HEK293 (cell line): Measurements from ENCODE around the gene IL12RB1.

Experiments used
- CTCF ChIA-PET: fragments of 350-600 bp; formaldehyde crosslinking; extraction: SDS; loops from one replicate; lab custom pipeline; 2021; ENCODE audit warnings: antibody characterized with exemption; lab: Yijun Ruan, JAX
- POLR2A ChIA-PET: fragments of 300-600 bp; formaldehyde crosslinking; extraction: SDS; loops from one replicate; lab custom pipeline; 2020; ENCODE audit warnings: antibody characterized with exemption, inconsistent platforms; lab: Yijun Ruan, JAX
- H3K27ac ChIP-seq: fragments of 200-500 bp; sonication (Bioruptor generic); 2 replicates; pipeline ENCODE4 v1.5.1; 2014; ENCODE audit warnings: low read depth, low read length, control low read depth, inconsistent platforms; ENCODE audit errors: extremely low read depth
- H3K36me3 ChIP-seq, 2 experiments: fragments of 200-500 bp in 1 of 2; sonication (Bioruptor generic) in 1 of 2; 1 replicate in 1 of 2; 2 replicates in 1 of 2; pipeline ENCODE4 v1.5.1; 2014 to 2017; ENCODE audit warnings: inconsistent platforms in 2 of 2, low read length in 2 of 2; ENCODE audit not compliant: control insufficient read depth in 2 of 2, insufficient read depth in 1 of 2
- H3K4me1 ChIP-seq: fragments of 200-500 bp; sonication (Bioruptor generic); 2 replicates; pipeline ENCODE4 v1.5.1; 2014; ENCODE audit warnings: mild to moderate bottlenecking, low read length, inconsistent platforms; ENCODE audit not compliant: control insufficient read depth, insufficient read depth
- H3K4me3 ChIP-seq: 2 replicates; pipeline ENCODE4 v1.5.1; 2011; ENCODE audit warnings: low read depth, mild to moderate bottlenecking, control low read depth, low read length, moderate library complexity
- H3K9me3 ChIP-seq: fragments of 200-500 bp; sonication (Bioruptor generic); 2 replicates; pipeline ENCODE4 v1.5.1; 2014; ENCODE audit warnings: low read depth, low read length, inconsistent platforms; ENCODE audit not compliant: control insufficient read depth, insufficient read depth
- GLIS1 ChIP-seq: fragments of 450-650 bp; formaldehyde crosslinking; IDR thresholded peaks from 2 replicates; pipeline ENCODE4 v1.5.1; 2016; ENCODE audit warnings: missing biosample characterization, missing genetic modification characterization
- KLF1 ChIP-seq: fragments of 450-650 bp; formaldehyde crosslinking; IDR thresholded peaks from 2 replicates; pipeline ENCODE4 v1.5.1; 2016; ENCODE audit warnings: missing biosample characterization, missing genetic modification characterization
- MYNN ChIP-seq: fragments of 450-650 bp; formaldehyde crosslinking; IDR thresholded peaks from 2 replicates; pipeline ENCODE4 v1.5.1; 2016; ENCODE audit warnings: missing biosample characterization, missing genetic modification characterization, borderline replicate concordance
- OSR2 ChIP-seq: fragments of 450-650 bp; formaldehyde crosslinking; IDR thresholded peaks from 2 replicates; pipeline ENCODE4 v1.5.1; 2016; ENCODE audit warnings: missing biosample characterization, missing genetic modification characterization
- REPIN1 ChIP-seq: fragments of 450-650 bp; formaldehyde crosslinking; IDR thresholded peaks from 2 replicates; pipeline ENCODE4 v1.5.1; 2017; ENCODE audit warnings: missing biosample characterization, missing genetic modification characterization, low read depth
- SP7 ChIP-seq: fragments of 450-650 bp; formaldehyde crosslinking; IDR thresholded peaks from 2 replicates; pipeline ENCODE4 v1.5.1; 2016; ENCODE audit warnings: missing biosample characterization, missing genetic modification characterization
- TSHZ1 ChIP-seq: fragments of 450-650 bp; formaldehyde crosslinking; IDR thresholded peaks from 2 replicates; pipeline ENCODE4 v1.5.1; 2016; ENCODE audit warnings: missing biosample characterization, missing genetic modification characterization, borderline replicate concordance
- ZBTB7A ChIP-seq: fragments of 450-650 bp; formaldehyde crosslinking; IDR thresholded peaks from 2 replicates; pipeline ENCODE4 v1.5.1; 2016; ENCODE audit warnings: low read depth, missing biosample characterization, missing genetic modification characterization
- ZFP3 ChIP-seq: fragments of 450-650 bp; formaldehyde crosslinking; IDR thresholded peaks from 2 replicates; pipeline ENCODE4 v1.5.1; 2016; ENCODE audit warnings: low read depth, missing biosample characterization, missing genetic modification characterization
- ZIC2 ChIP-seq: fragments of 450-650 bp; formaldehyde crosslinking; IDR thresholded peaks from 2 replicates; pipeline ENCODE4 v1.5.1; 2016; ENCODE audit warnings: missing biosample characterization, missing genetic modification characterization
- ZNF112 ChIP-seq: fragments of 450-650 bp; formaldehyde crosslinking; IDR thresholded peaks from 2 replicates; pipeline ENCODE4 v1.5.0; 2017; ENCODE audit warnings: missing biosample characterization, missing genetic modification characterization
- ZNF146 ChIP-seq: fragments of 450-650 bp; formaldehyde crosslinking; IDR thresholded peaks from 2 replicates; pipeline ENCODE4 v1.5.1; 2016; ENCODE audit warnings: missing biosample characterization, missing genetic modification characterization
- ZNF221 ChIP-seq: fragments of 450-650 bp; formaldehyde crosslinking; IDR thresholded peaks from 2 replicates; pipeline ENCODE4 v1.5.1; 2017; ENCODE audit warnings: missing biosample characterization, missing genetic modification characterization, borderline replicate concordance
- ZNF223 ChIP-seq: fragments of 450-650 bp; formaldehyde crosslinking; IDR thresholded peaks from 2 replicates; pipeline ENCODE4 v1.5.1; 2016; ENCODE audit warnings: missing biosample characterization, missing genetic modification characterization
- ZNF248 ChIP-seq: fragments of 450-650 bp; formaldehyde crosslinking; IDR thresholded peaks from 2 replicates; pipeline ENCODE4 v1.5.1; 2017; ENCODE audit warnings: missing biosample characterization, missing genetic modification characterization
- ZNF302 ChIP-seq: fragments of 450-650 bp; formaldehyde crosslinking; IDR thresholded peaks from 2 replicates; pipeline ENCODE4 v1.5.1; 2016; ENCODE audit warnings: missing biosample characterization, missing genetic modification characterization, low read depth
- ZNF404 ChIP-seq: fragments of 450-650 bp; formaldehyde crosslinking; IDR thresholded peaks from 2 replicates; pipeline ENCODE4 v1.5.1; 2017; ENCODE audit warnings: missing biosample characterization, missing genetic modification characterization
- ZNF488 ChIP-seq: fragments of 450-650 bp; formaldehyde crosslinking; IDR thresholded peaks from 2 replicates; pipeline ENCODE4 v1.5.1; 2016; ENCODE audit warnings: missing biosample characterization, missing genetic modification characterization
- ZNF501 ChIP-seq: fragments of 450-650 bp; formaldehyde crosslinking; IDR thresholded peaks from 2 replicates; pipeline ENCODE4 v1.5.1; 2016; ENCODE audit warnings: missing biosample characterization, missing genetic modification characterization
- ZNF561 ChIP-seq: fragments of 450-650 bp; IDR thresholded peaks from 2 replicates; pipeline ENCODE4 v1.5.1; 2018; ENCODE audit warnings: missing biosample characterization, missing genetic modification characterization, borderline replicate concordance
- ZNF654 ChIP-seq: fragments of 450-650 bp; formaldehyde crosslinking; IDR thresholded peaks from 2 replicates; pipeline ENCODE4 v1.5.1; 2016; ENCODE audit warnings: low read depth, missing biosample characterization, missing genetic modification characterization
- ZNF660 ChIP-seq: fragments of 450-650 bp; IDR thresholded peaks from 2 replicates; pipeline ENCODE4 v1.5.1; 2018; ENCODE audit warnings: missing biosample characterization, mild to moderate bottlenecking, missing genetic modification characterization
- TF ChIP-seq, protein P1 (sequence below): fragments of 450-650 bp; formaldehyde crosslinking; IDR thresholded peaks from 2 replicates; pipeline ENCODE4 v1.5.1; 2016; ENCODE audit warnings: missing biosample characterization, missing genetic modification characterization, low read depth
- TF ChIP-seq, protein P2 (sequence below): fragments of 450-650 bp; formaldehyde crosslinking; IDR thresholded peaks from 2 replicates; pipeline ENCODE4 v1.5.1; 2016; ENCODE audit warnings: missing biosample characterization, missing genetic modification characterization

IL12RB1 gene

GRCh38 chr19:18069383-18069782 lies 17.4 kb downstream of the IL12RB1 start:
- TF ChIP-seq ZNF221 (tag by site-specific recombination) = no peak
- TF ChIP-seq GLIS1 = no peak
- TF ChIP-seq KLF1 (tag by site-specific recombination) = no peak
- TF ChIP-seq ZNF488 (tag by site-specific recombination) = no peak
- no peak for TF ChIP-seq ZNF302 (tag by site-specific recombination)
- no peak for TF ChIP-seq ZBTB7A
- no peak for TF ChIP-seq ZNF561 (tag by site-specific recombination)
- TF ChIP-seq ZNF248 = no peak
- no peak for TF ChIP-seq ZFP3 (tag by site-specific recombination)
- TF ChIP-seq TSHZ1 = no peak
- no peak for TF ChIP-seq OSR2 (tag by site-specific recombination)
- TF ChIP-seq, protein P1, sequence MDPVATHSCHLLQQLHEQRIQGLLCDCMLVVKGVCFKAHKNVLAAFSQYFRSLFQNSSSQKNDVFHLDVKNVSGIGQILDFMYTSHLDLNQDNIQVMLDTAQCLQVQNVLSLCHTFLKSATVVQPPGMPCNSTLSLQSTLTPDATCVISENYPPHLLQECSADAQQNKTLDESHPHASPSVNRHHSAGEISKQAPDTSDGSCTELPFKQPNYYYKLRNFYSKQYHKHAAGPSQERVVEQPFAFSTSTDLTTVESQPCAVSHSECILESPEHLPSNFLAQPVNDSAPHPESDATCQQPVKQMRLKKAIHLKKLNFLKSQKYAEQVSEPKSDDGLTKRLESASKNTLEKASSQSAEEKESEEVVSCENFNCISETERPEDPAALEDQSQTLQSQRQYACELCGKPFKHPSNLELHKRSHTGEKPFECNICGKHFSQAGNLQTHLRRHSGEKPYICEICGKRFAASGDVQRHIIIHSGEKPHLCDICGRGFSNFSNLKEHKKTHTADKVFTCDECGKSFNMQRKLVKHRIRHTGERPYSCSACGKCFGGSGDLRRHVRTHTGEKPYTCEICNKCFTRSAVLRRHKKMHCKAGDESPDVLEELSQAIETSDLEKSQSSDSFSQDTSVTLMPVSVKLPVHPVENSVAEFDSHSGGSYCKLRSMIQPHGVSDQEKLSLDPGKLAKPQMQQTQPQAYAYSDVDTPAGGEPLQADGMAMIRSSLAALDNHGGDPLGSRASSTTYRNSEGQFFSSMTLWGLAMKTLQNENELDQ (tag by site-specific recombination) = no peak
- no peak for TF ChIP-seq ZNF660 (tag by site-specific recombination)
- TF ChIP-seq ZNF404 (tag by site-specific recombination) = no peak
- no peak for TF ChIP-seq ZNF654 (tag by site-specific recombination)
- no peak for TF ChIP-seq ZNF112 (tag by site-specific recombination)
- TF ChIP-seq, protein P2, sequence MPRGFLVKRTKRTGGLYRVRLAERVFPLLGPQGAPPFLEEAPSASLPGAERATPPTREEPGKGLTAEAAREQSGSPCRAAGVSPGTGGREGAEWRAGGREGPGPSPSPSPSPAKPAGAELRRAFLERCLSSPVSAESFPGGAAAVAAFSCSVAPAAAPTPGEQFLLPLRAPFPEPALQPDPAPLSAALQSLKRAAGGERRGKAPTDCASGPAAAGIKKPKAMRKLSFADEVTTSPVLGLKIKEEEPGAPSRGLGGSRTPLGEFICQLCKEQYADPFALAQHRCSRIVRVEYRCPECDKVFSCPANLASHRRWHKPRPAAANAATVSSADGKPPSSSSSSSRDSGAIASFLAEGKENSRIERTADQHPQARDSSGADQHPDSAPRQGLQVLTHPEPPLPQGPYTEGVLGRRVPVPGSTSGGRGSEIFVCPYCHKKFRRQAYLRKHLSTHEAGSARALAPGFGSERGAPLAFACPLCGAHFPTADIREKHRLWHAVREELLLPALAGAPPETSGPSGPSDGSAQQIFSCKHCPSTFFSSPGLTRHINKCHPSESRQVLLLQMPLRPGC (tag by site-specific recombination) = no peak
- TF ChIP-seq ZNF223 (tag by site-specific recombination) = no peak
- TF ChIP-seq, all 188 proteins: peak for 0
- no peaks in the 10 kb centered on the region for H3K36me3 ChIP-seq
- CTCF ChIA-PET = interaction anchor here (0.7 to 3.6 kb wide), 4 partner anchors 11 to 487 kb away, joined by 3 to 14 read pairs (median 3); no protein-coding TSS in a partner anchor
- POLR2A ChIA-PET = no interaction called here
- no peak overlapping the region for H3K27ac ChIP-seq
- H3K9me3 ChIP-seq = no peaks in the 10 kb centered on the region
- no peak overlapping the region for H3K4me3 ChIP-seq
- no peaks in the 10 kb centered on the region for H3K4me1 ChIP-seq

GRCh38 chr19:18068395-18068794 lies 18.3 kb downstream of the IL12RB1 start:
- no peak for TF ChIP-seq SP7 (tag by site-specific recombination)
- no peak for TF ChIP-seq MYNN (tag by site-specific recombination)
- peak; percentile 59 for TF ChIP-seq ZFP3 (tag by site-specific recombination)
- no peak for TF ChIP-seq ZNF146 (tag by site-specific recombination)
- no peak for TF ChIP-seq ZNF501
- no peak for TF ChIP-seq REPIN1 (tag by site-specific recombination)
- TF ChIP-seq ZIC2 (tag by site-specific recombination) = no peak
- no peak for TF ChIP-seq ZNF302 (tag by site-specific recombination)
- POLR2A ChIA-PET = no interaction called here
- CTCF ChIA-PET = interaction anchor here (1.4 kb wide), 1 partner anchor 130 kb away, joined by 3 read pairs; no protein-coding TSS in a partner anchor
- Histone ChIP-seq H3K36me3 (no peaks in the 10 kb centered on the region), H3K27ac (no peak overlapping the region), H3K9me3 (no peaks in the 10 kb centered on the region), H3K4me1 (no peaks in the 10 kb centered on the region), H3K4me3 (no peak overlapping the region)
